CD4-positive, alpha-beta T cell treated with Interleukin-4 for 4 hours (primary cell): ENCODE measurements around the gene SLAIN1.

ENCODE experiments used
- DNase-seq: peaks from one replicate; pipeline ENCODE4 v3.0.0-alpha.2; 2020

Gene SLAIN1

DNA sequence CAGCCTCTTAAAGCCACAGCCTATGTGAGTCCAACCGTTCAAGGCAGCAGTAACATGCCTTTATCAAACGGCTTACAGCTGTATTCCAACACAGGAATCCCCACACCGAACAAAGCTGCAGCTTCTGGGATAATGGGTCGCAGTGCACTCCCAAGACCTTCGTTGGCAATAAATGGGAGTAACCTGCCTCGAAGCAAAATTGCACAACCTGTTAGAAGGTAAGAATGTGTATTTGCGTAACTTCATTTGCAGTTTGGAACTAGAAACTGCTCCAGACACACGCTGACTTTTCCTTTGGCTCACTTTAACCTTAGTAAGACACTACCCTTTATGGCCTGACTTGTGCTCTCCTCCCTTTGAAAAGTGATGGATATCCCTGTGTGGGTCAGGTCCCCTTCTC is 63.4 kb downstream of the SLAIN1 start:
- DNase-seq, result no peak

DNA sequence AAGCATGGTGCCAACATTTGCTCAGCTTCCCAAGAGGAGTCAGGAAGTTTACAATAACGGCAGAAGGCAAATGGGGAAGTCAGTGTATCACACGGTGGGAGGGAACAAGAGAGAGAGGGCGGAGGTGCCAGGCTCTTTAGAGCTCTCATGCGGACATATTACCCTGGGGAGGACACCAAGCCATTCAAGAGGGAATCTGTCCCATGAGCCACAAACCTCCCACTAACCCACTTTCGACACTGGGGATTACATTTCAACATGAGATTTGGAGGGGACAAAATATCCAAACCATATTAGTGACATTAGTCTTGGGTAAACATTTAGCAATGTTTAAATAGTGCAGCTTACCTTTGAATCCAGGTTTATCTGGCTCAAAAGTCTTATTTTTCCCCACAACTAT is 69.9 kb downstream of the SLAIN1 start:
- no peak for DNase-seq

DNA sequence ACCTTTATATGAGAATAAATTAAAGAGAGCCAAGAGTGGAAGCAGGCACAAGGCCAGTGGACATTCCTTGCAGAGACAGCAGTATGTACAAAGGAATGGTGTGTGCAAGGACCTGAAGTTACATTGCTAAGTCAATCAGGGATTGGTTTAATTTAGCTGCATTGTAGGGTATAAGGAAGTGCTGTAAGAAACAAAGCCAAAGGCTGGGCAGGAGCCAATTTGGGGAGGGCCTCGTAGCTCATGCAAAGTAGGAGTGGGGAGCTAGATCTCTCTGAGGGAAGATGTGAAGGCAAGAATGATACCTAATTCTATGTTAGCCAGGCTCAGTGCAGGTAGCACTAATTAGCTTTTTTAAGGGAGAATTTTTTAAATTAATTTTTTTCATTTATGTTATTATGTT is 76.7 kb downstream of the SLAIN1 start:
- no peak for DNase-seq

DNA sequence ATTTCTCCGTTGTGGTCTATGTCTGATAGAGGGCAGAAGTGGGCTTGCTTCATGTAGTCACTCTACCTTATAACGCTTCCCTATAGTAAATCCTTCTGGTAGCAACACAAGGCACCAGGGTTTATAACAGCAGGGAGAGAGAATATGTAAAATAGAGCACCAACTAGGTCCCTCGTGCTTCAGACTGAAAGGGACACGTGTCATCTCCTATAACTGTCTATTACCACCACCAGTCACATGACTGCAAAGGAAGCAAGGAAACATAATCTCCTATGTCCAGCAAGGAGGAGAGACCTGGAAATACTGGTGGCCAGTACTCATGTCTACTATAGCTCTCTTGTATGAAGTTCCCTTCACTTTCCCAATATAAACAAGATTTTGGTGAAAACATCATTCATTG is 79.2 kb downstream of the SLAIN1 start:
- no peak for DNase-seq

DNA sequence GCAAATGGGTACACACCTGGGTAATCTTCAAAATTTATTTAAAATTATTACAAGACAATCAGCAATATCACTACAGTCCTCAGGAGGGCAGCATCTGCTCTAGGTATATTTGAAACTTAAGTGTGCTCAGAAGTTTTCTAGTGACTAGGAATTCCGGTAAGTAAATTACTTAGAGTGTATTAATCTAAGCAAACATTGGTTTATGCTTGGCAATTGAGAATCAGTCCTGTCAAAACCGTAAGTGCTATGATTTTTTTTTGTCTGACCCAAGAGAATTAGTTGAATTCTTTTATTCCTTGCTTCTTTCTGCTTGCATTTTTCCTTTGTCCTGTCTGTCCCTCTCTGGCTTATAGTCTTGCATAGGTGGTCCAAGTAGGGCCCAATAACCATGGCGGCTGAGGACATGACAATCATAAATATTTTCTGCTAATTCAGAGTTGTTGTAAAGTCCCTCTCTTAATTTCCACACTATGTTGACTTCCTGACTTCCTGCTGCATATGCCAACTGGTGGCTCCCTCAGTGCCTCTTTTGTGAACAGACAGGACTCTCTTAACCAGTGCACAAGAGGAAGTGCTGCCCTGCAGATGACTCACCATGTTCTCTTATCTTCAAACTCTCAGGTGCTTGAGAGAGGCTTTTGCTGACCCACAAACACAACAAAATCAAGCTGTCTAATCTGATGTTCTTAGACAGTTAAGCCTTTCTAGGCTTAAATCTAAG is 82.2 kb downstream of the SLAIN1 start:
- DNase-seq, result peak; percentile 37

DNA sequence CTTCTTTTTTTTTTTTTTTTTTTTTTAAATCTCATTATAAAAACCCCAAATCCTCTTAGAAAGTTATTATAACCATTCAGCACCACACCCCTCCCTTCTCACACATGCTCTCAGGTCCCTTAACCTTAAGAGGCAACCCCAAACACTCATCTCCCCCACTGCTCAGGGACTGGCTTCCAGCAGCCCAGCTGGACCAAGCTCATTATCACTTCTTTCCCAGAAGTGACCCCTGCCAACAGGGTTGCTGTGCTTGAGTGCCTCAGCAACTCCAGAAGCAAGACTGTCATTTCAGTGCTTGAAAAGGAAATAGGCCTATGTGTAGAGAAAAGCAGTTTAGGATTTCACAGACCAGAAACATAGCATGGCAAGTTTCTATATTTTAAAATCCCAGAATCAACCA is 84.3 kb downstream of the SLAIN1 start:
- no peak for DNase-seq

DNA sequence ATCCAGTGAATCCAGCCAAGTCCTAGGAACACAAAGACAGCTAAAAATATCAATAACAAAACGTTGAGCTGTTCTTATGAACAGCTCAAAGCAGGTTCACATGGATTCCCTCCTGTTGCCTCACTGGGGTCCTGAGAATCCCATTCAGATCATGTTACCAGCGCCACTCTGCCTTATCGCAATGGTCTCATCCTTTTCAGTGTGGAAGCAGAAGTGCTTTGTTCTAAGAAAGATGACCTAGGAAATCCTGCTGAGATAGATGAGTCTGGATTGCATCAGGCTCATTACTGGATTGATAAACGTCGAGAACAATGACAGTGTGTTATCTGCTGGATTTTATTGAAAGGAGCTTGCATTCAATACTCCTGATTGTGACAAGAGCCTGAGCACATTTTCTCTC is 87.0 kb downstream of the SLAIN1 start:
- DNase-seq, result no peak

DNA sequence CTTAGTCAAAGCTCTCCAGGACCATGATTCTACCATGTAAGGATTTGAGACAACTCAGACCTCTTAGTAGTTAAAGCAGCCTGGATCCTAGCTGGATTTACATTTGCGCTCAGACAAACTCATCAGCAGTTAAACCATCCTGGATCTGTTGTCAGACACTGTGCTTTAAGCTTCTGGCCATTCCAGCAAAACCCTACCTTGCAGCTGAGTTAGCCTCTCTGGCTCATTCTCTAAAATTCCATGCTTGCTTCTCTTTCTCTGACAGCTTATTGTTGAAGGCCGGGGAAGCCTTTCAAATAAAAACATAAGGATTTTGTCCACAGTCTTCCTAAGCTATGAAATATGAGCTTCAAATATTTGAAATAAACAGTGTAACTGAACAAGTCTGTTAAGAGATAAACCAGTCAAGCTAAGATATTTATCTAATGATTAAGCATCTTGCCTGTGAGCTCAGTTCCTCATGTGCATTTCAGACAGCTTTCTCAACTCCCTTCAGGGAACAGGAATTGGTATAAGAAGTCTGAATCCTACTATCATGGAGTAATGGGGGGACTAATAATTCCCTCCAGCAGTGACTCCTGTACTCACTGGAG is 89.3 kb downstream of the SLAIN1 start:
- no peak for DNase-seq

DNA sequence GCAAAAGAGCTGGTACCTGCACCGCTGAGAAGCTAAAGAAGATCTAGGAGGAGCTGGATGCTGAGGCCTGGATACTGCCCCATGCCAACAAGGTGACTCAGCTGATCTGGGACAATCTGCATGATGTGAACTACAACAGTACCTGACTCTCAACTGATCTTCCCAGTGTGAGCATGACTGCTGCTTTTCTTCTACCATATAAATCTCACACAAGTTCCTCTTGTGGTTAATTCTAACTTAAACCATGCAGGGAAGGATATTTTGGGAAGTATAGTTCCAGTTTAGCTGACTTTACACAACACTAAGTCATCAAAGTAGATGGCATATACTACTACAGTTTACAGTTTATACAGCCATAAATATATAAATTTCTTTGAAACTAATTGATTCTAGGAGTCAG is 91.9 kb downstream of the SLAIN1 start:
- DNase-seq, result no peak

DNA sequence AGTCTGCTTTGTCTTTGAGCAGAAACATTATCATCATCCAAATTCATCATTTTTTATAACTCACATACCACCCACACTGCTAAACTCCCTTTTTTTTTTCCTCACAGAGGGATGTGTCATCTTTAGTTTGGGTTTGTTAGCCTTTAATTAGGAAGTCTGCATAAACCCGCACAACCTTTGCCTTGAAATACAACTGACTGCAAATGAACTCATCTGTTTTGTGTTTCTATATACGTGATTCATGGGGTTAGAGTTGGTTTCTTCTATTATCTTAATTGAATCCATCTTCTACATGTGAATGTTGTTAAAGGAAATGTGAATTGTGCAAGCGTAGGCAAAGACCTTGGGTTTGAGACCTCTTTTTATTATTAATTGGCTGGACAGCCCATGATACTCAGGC is 102.7 kb downstream of the SLAIN1 start:
- DNase-seq, result no peak

DNA sequence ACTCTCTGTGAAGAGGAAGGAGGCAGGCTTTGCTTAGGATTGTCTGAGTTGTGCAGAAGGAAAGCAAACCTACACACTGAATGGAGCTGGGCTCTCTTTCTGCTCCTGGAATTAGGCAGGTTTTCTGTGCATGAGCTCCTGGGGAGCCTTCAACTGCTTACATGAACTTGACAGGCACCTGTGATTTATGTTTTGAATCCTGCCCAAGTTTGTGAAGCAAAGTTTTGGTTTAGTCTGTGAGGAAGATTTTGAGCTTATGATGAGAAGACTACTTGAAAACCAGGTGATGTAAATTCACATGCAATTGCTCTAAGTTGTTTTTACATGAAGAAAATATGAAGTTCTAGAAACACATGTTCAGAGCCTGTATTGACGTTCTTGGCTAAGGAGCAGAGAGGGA is 109.0 kb downstream of the SLAIN1 start:
- no peak for DNase-seq

DNA sequence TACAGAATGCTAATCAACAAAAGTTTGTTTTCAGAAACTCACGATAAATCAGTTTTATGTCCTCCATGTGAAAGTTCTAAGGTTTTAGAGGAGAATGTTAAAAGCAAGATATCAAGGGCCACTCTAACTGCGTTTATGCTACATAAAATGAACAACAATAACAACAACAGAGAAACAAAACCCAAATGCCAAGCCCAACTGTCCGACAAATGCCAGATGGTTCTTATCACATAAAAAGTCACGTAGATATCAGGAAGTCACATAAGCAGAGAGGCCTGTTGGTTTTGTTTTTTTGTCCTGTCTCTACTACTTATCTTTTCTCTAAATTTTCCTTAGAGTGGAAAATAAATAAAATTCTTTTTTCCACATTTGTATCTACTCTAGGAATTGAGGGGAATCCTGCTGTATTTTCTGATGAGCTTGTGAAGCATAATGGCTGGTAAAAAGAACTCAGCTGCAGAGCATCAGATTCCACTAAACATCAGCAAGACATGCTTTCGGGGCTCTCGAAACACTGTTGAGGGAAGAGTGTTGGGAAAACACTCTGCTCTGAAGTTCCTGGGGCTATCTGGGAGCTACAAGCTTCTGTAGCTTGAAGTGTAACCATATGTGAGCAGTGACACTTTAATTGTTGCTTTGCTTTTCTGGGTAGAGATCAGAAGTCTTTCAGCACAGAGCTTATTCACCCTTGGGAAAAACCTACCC is 110.1 kb downstream of the SLAIN1 start:
- no peak for DNase-seq

DNA sequence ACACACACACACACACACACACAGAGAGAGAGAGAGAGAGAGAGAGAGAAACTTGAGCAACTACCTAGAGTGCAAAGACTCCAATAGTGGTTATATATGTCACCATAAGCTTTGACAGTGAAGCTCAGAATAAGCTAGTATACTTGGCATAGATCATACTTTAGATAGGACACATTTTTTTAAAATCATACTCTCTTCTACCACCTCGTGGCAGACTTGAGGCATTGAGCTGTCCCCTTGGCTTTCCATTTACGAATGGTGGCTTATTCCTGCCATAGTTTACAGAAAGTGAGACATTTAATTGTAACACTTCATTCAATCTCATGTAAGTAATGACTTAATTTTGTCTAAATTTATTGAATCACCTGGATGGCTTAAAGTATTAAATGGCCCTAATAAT is 112.9 kb downstream of the SLAIN1 start:
- peak; percentile 7 for DNase-seq

DNA sequence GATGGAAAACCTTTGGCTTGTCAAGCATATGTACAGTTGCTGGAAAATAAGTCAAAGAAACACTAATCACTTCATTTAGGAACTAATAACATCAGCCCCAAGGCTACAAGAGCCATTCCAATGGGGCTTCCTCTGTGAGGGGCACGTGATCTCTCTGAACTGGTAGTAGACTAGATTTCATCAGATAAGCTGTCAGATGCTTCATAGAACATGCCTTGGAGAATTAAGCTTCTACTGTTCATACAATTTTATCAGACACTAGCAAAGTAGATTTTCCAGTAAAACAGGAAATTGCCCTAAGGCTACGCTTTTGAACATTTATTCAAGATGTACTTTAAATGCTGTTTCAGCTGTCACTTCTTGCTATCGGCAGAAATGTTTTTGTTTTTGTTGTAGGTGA is 113.4 kb downstream of the SLAIN1 start:
- no peak for DNase-seq

DNA sequence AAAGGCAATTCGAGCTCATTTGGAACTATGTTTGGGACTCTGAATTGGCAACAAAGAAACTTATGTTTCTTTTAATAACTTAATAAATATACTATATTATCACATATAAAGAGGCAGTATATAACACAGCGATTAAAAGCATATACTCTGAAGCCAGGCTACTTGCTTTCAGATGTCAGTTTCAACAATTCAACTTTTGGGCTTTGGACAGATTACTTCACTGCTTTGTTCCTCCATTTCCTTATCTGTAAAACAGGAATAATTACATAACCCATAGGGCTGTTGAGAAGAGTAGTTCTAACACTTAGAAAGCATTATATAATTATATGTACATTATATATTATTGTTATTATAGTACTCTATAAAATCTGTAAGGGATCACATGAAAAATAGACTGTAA is 113.9 kb downstream of the SLAIN1 start:
- no peak for DNase-seq

DNA sequence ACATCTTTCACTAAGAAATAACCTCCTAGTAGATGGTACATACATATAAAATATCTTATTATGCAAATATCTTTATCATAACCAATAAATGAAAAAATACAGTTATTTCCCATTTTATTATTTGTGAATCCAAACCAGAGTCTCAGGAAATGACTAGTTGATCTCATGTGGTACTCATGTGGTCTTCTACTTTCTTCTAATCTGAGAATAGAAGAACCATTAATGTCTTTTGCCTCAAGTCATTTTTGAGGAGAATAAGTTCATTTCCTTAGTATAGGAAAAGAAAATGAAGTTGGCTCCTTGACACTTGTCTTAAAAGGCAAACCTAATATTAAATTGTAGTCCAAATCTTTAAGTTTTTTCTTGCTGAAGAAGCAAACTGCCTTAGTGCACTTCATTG is 114.5 kb downstream of the SLAIN1 start:
- DNase-seq, result no peak
